ENCODE measurements around the gene PROKR1. TPM values are rescaled to one million over a fixed set of nuclear protein-coding genes. Genes with fewer than 3 reads are reported as not detected.

The PROKR1 gene
- total RNA-seq, 1 experiment from 2014 or later = 4.4 TPM

DNA sequence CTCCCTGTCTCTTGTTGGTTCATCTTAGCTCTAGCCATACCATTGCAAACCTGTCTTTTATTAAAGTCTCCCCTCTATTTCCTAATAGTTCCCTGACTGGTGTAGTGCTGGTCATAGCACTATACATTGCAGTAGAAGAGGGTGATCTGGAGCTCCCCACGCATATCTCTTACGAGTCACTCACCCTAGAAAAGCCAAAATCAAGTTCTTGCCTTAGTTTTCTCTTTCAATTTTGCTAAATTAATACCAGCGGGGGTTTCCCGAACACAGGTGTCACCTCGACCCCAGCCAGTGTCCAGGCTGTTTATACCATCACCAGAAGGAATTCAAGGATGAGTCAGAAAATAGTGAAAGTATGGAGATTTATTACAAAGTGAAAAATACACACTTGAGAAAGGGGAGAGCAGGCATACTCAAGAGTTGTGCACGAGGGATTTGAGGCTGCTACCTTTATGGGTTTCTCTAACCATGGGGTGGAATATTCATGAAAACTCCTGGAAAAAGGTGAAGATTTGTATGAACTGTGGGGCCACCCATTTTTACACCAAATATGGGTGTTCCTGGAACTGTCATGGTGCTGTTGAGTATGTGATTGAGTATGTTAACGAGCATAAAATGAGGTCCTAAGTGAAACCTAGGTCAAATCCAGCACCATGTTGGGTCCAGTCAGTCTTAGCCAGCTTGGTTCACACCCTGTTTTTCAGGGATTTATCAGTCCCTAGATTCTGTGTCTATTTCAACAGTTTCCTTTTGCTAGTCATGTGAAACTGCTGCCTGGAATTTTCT is 20.2 kb downstream of the PROKR1 start:
- CTCF ChIA-PET = interaction anchor here (1.2 kb wide), 1 partner anchor 20 kb away, joined by 3 read pairs; the partner anchor contains the start of gene PROKR1
- no peak overlapping the region for H3K27ac Mint-ChIP-seq

DNA sequence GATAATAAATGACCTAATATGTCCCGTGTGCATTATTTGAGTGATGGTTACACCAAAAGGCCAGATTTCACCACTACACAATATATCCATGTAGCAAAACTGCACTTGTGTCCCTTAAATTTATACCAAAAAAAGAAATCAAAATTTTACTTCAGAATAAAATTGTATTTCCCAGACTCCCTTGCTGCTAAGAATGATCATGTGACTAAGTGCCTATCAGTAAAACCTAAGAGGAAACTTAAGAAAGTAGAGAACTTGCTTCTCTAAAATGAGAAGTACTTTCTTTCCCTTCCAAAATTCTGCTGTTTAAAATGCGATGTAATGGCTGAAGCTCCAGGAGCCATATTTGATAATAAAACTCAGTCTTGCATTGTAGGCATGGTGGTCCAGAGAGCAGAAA is 24.0 kb downstream of the PROKR1 start:
- no peaks in the 10 kb centered on the region for H3K27me3 Mint-ChIP-seq (ENCODE audit: low read depth)
- DNase-seq (ENCODE audit: low spot score) = no peak
- POLR2A ChIA-PET = no interaction called here
- CTCF ChIA-PET = no interaction called here
- H3K27ac Mint-ChIP-seq = no peak overlapping the region
- TF ChIP-seq FOXJ3 (CRISPR knock-in tag; IDR thresholded peaks at IDR 0.05; ENCODE audit: borderline replicate concordance) (no peak), GABPB1 (CRISPR knock-in tag; IDR thresholded peaks at IDR 0.05) (no peak), ETV6 (CRISPR knock-in tag; IDR thresholded peaks at IDR 0.05) (no peak), SP1 (CRISPR knock-in tag; conservative IDR thresholded peaks at IDR 0.05) (no peak), SMAD3 (CRISPR knock-in tag; IDR thresholded peaks at IDR 0.05; ENCODE audit: borderline replicate concordance) (no peak), CBFB (CRISPR knock-in tag; IDR thresholded peaks at IDR 0.05; ENCODE audit: low read depth) (no peak), MXD4 (CRISPR knock-in tag; IDR thresholded peaks at IDR 0.05; ENCODE audit: borderline replicate concordance) (no peak), GTF2I (CRISPR knock-in tag; conservative IDR thresholded peaks at IDR 0.05) (no peak), PRRX2 (CRISPR knock-in tag; IDR thresholded peaks at IDR 0.05) (no peak)
- TF ChIP-seq, protein P1, sequence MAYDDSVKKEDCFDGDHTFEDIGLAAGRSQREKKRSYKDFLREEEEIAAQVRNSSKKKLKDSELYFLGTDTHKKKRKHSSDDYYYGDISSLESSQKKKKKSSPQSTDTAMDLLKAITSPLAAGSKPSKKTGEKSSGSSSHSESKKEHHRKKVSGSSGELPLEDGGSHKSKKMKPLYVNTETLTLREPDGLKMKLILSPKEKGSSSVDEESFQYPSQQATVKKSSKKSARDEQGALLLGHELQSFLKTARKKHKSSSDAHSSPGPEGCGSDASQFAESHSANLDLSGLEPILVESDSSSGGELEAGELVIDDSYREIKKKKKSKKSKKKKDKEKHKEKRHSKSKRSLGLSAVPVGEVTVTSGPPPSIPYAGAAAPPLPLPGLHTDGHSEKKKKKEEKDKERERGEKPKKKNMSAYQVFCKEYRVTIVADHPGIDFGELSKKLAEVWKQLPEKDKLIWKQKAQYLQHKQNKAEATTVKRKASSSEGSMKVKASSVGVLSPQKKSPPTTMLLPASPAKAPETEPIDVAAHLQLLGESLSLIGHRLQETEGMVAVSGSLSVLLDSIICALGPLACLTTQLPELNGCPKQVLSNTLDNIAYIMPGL (CRISPR knock-in tag; IDR thresholded peaks at IDR 0.05) = no peak
- TF ChIP-seq, protein P2, sequence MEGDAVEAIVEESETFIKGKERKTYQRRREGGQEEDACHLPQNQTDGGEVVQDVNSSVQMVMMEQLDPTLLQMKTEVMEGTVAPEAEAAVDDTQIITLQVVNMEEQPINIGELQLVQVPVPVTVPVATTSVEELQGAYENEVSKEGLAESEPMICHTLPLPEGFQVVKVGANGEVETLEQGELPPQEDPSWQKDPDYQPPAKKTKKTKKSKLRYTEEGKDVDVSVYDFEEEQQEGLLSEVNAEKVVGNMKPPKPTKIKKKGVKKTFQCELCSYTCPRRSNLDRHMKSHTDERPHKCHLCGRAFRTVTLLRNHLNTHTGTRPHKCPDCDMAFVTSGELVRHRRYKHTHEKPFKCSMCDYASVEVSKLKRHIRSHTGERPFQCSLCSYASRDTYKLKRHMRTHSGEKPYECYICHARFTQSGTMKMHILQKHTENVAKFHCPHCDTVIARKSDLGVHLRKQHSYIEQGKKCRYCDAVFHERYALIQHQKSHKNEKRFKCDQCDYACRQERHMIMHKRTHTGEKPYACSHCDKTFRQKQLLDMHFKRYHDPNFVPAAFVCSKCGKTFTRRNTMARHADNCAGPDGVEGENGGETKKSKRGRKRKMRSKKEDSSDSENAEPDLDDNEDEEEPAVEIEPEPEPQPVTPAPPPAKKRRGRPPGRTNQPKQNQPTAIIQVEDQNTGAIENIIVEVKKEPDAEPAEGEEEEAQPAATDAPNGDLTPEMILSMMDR (IDR thresholded peaks at IDR 0.05) = no peak
- TF ChIP-seq, protein P3, sequence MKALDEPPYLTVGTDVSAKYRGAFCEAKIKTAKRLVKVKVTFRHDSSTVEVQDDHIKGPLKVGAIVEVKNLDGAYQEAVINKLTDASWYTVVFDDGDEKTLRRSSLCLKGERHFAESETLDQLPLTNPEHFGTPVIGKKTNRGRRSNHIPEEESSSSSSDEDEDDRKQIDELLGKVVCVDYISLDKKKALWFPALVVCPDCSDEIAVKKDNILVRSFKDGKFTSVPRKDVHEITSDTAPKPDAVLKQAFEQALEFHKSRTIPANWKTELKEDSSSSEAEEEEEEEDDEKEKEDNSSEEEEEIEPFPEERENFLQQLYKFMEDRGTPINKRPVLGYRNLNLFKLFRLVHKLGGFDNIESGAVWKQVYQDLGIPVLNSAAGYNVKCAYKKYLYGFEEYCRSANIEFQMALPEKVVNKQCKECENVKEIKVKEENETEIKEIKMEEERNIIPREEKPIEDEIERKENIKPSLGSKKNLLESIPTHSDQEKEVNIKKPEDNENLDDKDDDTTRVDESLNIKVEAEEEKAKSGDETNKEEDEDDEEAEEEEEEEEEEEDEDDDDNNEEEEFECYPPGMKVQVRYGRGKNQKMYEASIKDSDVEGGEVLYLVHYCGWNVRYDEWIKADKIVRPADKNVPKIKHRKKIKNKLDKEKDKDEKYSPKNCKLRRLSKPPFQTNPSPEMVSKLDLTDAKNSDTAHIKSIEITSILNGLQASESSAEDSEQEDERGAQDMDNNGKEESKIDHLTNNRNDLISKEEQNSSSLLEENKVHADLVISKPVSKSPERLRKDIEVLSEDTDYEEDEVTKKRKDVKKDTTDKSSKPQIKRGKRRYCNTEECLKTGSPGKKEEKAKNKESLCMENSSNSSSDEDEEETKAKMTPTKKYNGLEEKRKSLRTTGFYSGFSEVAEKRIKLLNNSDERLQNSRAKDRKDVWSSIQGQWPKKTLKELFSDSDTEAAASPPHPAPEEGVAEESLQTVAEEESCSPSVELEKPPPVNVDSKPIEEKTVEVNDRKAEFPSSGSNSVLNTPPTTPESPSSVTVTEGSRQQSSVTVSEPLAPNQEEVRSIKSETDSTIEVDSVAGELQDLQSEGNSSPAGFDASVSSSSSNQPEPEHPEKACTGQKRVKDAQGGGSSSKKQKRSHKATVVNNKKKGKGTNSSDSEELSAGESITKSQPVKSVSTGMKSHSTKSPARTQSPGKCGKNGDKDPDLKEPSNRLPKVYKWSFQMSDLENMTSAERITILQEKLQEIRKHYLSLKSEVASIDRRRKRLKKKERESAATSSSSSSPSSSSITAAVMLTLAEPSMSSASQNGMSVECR (CRISPR knock-in tag; IDR thresholded peaks at IDR 0.05; ENCODE audit: borderline replicate concordance) = no peak
- TF ChIP-seq, protein P4, sequence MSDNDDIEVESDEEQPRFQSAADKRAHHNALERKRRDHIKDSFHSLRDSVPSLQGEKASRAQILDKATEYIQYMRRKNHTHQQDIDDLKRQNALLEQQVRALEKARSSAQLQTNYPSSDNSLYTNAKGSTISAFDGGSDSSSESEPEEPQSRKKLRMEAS (CRISPR knock-in tag; IDR thresholded peaks at IDR 0.05) = no peak
- TF ChIP-seq, protein P5, sequence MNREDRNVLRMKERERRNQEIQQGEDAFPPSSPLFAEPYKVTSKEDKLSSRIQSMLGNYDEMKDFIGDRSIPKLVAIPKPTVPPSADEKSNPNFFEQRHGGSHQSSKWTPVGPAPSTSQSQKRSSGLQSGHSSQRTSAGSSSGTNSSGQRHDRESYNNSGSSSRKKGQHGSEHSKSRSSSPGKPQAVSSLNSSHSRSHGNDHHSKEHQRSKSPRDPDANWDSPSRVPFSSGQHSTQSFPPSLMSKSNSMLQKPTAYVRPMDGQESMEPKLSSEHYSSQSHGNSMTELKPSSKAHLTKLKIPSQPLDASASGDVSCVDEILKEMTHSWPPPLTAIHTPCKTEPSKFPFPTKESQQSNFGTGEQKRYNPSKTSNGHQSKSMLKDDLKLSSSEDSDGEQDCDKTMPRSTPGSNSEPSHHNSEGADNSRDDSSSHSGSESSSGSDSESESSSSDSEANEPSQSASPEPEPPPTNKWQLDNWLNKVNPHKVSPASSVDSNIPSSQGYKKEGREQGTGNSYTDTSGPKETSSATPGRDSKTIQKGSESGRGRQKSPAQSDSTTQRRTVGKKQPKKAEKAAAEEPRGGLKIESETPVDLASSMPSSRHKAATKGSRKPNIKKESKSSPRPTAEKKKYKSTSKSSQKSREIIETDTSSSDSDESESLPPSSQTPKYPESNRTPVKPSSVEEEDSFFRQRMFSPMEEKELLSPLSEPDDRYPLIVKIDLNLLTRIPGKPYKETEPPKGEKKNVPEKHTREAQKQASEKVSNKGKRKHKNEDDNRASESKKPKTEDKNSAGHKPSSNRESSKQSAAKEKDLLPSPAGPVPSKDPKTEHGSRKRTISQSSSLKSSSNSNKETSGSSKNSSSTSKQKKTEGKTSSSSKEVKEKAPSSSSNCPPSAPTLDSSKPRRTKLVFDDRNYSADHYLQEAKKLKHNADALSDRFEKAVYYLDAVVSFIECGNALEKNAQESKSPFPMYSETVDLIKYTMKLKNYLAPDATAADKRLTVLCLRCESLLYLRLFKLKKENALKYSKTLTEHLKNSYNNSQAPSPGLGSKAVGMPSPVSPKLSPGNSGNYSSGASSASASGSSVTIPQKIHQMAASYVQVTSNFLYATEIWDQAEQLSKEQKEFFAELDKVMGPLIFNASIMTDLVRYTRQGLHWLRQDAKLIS (CRISPR knock-in tag; IDR thresholded peaks at IDR 0.05; ENCODE audit: borderline replicate concordance) = no peak
- peaks cover 17% of the 10 kb centered on the region for H3K4me1 Mint-ChIP-seq
- peaks cover 32% of the 10 kb centered on the region for H3K9me3 Mint-ChIP-seq
- no peak overlapping the region for H3K4me3 Mint-ChIP-seq
- H3K36me3 Mint-ChIP-seq = no peaks in the 10 kb centered on the region; the same call in 1 of the 2 replicates
- no peak for ATAC-seq

More for the DNA sequence above, 20.2 kb downstream of the PROKR1 start:
- ATAC-seq (no peak), DNase-seq (ENCODE audit: low spot score) (no peak)
- Mint-ChIP-seq H3K4me3 (no peak overlapping the region), H3K27me3 (ENCODE audit: low read depth) (no peaks in the 10 kb centered on the region), H3K4me1 (peaks cover 7% of the 10 kb centered on the region), H3K9me3 (peaks cover 19% of the 10 kb centered on the region), H3K36me3 (no peaks in the 10 kb centered on the region)
- no peak for TF ChIP-seq ZNF263 (CRISPR knock-in tag; IDR thresholded peaks at IDR 0.05; ENCODE audit: low read depth)
- POLR2A ChIA-PET = no interaction called here

Measured in WTC11 (cell line).